RWPE2 (cell line): ENCODE data around the gene ABCF1.
"Not testable (repeated sequence)": the region's sequence is repeated elsewhere in the genome, so short reads cannot be mapped to it uniquely, and the experiment has no call there.

ENCODE experiments used
- ATAC-seq: fragments of 200-7000 bp; cut with Tn5 transposase; 3 replicates; pipeline ENCODE4 v1.9.1; 2021; ENCODE audit warnings: low read depth
- DNase-seq: peaks from one replicate; pipeline ENCODE4 v3.0.0-alpha.2; 2020; ENCODE audit warnings: low spot score
- H3K27ac ChIP-seq: fragments of 450-650 bp; 2 replicates; pipeline ENCODE4 v1.5.1; 2017; ENCODE audit warnings: mild to moderate bottlenecking; ENCODE audit not compliant: poor library complexity, severe bottlenecking
- H3K27me3 ChIP-seq: fragments of 250-450 bp; sonication (Bioruptor Pico); 2 replicates; pipeline ENCODE4 v1.5.1; 2021; ENCODE audit warnings: mild to moderate bottlenecking, moderate library complexity; ENCODE audit not compliant: insufficient read depth, poor library complexity, severe bottlenecking
- H3K36me3 ChIP-seq: fragments of 250-450 bp; sonication (Bioruptor Pico); 2 replicates; pipeline ENCODE4 v1.5.1; 2020; ENCODE audit warnings: low read depth, mild to moderate bottlenecking, moderate library complexity
- H3K4me1 ChIP-seq: fragments of 250-450 bp; sonication (Bioruptor Pico); 2 replicates; pipeline ENCODE4 v1.5.1; 2021; ENCODE audit warnings: mild to moderate bottlenecking, moderate library complexity; ENCODE audit not compliant: insufficient read depth, poor library complexity, severe bottlenecking
- H3K4me3 ChIP-seq: fragments of 250-450 bp; sonication (Bioruptor Pico); 2 replicates; pipeline ENCODE4 v1.5.1; 2021; ENCODE audit warnings: mild to moderate bottlenecking, moderate library complexity; ENCODE audit not compliant: severe bottlenecking
- H3K9me3 ChIP-seq: fragments of 250-450 bp; sonication (Bioruptor Pico); 2 replicates; pipeline ENCODE4 v1.5.1; 2021; ENCODE audit warnings: mild to moderate bottlenecking, moderate library complexity; ENCODE audit not compliant: severe bottlenecking
- CTCF ChIP-seq: fragments of 450-650 bp; IDR thresholded peaks from one replicate; pipeline ENCODE4 v1.5.1; 2017; ENCODE audit warnings: mild to moderate bottlenecking, moderate library complexity; ENCODE audit not compliant: poor library complexity, severe bottlenecking

The ABCF1 gene

GRCh38 chr6:30571075-30571761 is at the start of gene ABCF1:
TSS of gene ABCF1 (plus strand) at chr6:30571442. CDS start at chr6:30571488, 46 bp downstream.
- H3K4me3 ChIP-seq: peak within 1 kb of the TSS; percentile 72
- peaks cover 15% of the 10 kb centered on the region for H3K4me1 ChIP-seq
- H3K27me3 ChIP-seq: no peaks in the 10 kb centered on the region
- no peaks in the 10 kb centered on the region for H3K9me3 ChIP-seq
- no peak for TF ChIP-seq CTCF
- H3K36me3 ChIP-seq: peaks cover 26% of the 10 kb centered on the region
- peak within 1 kb of the TSS; percentile 60 for H3K27ac ChIP-seq
- DNase-seq: peak; percentile 96
- ATAC-seq: peak; percentile 86

GRCh38 chr6:30521952-30522351 is 49.3 kb upstream of the ABCF1 start:
- not testable (repeated sequence) for H3K36me3 ChIP-seq, H3K9me3 ChIP-seq, ATAC-seq, H3K27me3 ChIP-seq, H3K4me3 ChIP-seq, DNase-seq
- Histone ChIP-seq H3K27ac (peak overlapping the region; percentile 82), H3K4me1 (peaks cover 21% of the 10 kb centered on the region)

- ATAC-seq, DNase-seq, H3K9me3 ChIP-seq, H3K36me3 ChIP-seq, H3K27me3 ChIP-seq, H3K4me3 ChIP-seq: not testable (repeated sequence)
- H3K27ac ChIP-seq: peak overlapping the region; percentile 83
- peaks cover 18% of the 10 kb centered on the region for H3K4me1 ChIP-seq
These were observed 44.8 kb upstream of the ABCF1 start for GRCh38 chr6:30526444-30526843.

GRCh38 chr6:30529349-30529875 is 41.8 kb upstream of the ABCF1 start:
- peaks cover 10% of the 10 kb centered on the region for H3K4me1 ChIP-seq
- not testable (repeated sequence) for H3K9me3 ChIP-seq, DNase-seq, H3K27ac ChIP-seq, ATAC-seq, H3K4me3 ChIP-seq, H3K27me3 ChIP-seq, H3K36me3 ChIP-seq

- no peak for DNase-seq
- H3K4me3 ChIP-seq: no peak overlapping the region
- H3K27me3 ChIP-seq: no peaks in the 10 kb centered on the region
- TF ChIP-seq CTCF: no peak
- peaks cover 10% of the 10 kb centered on the region for H3K4me1 ChIP-seq
- no peaks in the 10 kb centered on the region for H3K9me3 ChIP-seq
- H3K27ac ChIP-seq: no peak overlapping the region
- H3K36me3 ChIP-seq: no peaks in the 10 kb centered on the region
- no peak for ATAC-seq
These were observed 41.2 kb upstream of the ABCF1 start for GRCh38 chr6:30530014-30530413.

- DNase-seq (no peak), ATAC-seq (no peak)
- no peaks in the 10 kb centered on the region for H3K36me3 ChIP-seq
- no peaks in the 10 kb centered on the region for H3K9me3 ChIP-seq
- no peaks in the 10 kb centered on the region for H3K27me3 ChIP-seq
- no peak overlapping the region for H3K4me3 ChIP-seq
- H3K27ac ChIP-seq: no peak overlapping the region
- TF ChIP-seq CTCF: no peak
- H3K4me1 ChIP-seq: no peaks in the 10 kb centered on the region
These were observed 37.6 kb upstream of the ABCF1 start for GRCh38 chr6:30533460-30534294.
